HG03521 (cell line): Measurements from ENCODE around the gene DRGX.

Source experiments
- ATAC-seq: cut with Tn5 transposase; IDR thresholded peaks from one replicate; pipeline ENCODE4 v1.9.1; 2021; ENCODE audit warnings: mild to moderate bottlenecking, moderate library complexity; ENCODE audit not compliant: unreplicated experiment

DRGX gene

DNA sequence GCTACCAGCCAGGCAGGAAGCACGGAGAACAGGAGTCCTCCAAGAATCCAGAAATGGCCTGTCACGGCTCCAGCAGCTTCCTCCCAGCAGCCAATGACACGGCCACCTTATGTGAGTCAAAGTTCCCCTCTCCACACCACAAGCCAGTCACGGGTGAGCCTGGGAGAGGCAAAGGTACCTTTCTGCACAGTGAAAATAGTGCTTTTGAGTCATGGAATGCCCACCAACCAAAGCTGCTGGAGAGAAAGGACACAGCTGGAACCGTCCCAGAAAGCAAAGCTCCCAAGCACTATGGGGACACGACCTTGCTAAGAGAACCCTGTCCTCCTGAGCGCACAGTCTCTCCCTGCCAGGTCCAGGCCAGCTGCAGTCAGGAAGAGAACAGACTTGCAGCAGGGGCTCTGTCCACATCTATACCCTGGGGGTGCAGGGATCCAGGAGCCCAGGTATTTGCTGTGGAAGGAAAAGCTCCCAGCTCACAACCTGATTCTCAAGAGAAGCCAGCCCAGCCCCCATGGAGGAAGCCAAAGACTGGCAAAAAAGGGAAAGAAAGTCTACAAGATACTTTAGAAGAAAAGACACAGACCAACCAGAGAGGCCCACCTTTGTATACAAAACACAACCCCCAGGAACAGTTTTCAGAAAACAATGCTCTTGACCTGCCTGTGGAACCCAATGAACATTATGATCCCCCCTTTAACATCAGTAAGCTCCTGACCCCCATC, 72.6 kb downstream of the DRGX start:
- ATAC-seq, result no peak

DNA sequence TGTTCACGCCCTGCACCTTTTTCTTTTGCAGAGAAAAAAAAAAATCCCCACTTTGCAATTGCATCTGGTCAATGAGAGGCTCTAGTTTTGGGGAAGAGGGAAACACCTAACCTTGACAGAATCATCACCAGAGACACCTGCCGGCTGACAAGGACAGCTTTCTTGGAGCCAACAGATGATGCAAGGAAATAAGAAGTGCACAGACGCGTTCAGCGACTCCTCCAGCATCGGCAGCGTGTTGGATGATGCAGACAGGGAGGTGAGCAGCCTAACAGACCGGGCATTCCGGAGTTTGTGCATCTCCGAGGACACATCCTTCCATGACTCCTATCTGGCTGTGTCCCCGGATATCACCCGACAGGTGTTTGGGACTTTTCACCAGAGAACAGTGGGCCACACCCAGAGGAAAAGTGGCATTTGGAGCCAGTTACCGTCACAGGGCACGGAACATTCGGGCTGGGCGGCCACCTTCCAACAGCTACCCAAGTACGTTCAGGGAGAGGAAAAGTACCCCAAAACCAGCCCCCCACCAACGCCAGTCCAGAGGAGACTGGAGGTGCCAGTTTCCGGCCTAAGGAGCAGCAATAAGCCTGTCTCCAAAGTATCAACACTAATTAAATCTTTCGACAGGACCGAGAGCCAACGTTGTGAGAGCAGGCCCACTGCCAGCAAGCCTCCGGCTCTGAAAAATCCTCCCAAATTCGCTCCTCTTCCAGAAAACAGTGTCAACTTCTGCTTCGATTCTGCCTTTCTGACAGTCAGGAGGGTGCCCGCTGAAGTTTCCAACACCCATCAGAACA, 73.3 kb downstream of the DRGX start:
- no peak for ATAC-seq

DNA sequence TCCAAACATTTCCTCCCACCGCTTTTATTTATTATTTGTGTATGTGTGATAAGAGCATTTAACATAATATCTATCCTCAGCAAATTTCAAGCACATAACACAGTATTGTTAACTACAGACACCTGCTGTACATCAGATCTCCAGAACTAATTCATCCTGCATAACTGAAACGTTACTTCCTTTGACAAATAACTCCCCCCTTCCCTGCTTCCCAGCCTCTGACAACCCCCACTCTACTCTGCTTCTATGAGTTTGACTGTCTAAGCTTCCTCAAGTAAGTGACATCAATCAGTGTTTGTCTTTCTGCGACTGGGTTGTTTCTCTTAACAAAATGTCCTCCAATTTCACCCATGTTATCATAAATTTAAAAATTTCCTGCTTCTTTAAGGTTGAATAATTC, 74.9 kb downstream of the DRGX start:
- ATAC-seq, result no peak

DNA sequence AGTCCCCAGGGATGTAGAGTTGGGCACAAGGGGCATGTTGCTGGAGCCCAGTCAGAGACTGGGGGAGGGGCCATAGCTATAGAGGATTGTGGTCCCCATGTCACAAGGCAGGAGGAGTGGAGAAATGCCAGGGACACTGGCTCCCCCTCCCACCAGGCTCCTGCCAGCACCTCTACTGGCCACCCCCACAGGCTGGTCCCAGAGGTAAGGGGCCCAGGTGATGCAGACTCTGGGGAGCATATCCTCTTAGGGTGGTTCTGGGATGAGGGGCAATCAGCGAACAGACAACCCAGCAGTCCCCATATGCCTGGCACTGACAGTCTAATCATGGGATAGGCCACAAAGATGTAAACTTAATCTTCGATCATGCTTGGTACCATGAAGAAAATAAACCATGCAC, 75.7 kb downstream of the DRGX start:
- no peak for ATAC-seq

DNA sequence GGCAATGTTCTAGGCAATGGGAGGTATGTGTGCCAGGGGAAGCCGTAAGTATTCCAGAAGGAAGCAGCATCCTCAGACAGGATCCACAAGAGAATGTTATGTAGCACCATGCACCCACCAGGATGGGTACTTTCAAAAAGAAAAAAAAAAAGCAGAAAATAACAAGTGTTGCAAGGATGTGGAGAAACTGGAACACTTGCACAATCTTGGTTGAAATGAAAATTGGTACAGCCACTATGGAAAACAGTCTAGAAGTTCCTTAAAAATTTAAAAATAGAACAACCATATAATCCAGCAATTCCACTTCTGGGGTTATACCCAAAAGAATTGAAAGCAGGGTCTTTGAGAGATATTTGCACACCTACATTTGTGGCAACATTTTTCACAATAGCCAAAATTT, 76.7 kb downstream of the DRGX start:
- ATAC-seq, result no peak

DNA sequence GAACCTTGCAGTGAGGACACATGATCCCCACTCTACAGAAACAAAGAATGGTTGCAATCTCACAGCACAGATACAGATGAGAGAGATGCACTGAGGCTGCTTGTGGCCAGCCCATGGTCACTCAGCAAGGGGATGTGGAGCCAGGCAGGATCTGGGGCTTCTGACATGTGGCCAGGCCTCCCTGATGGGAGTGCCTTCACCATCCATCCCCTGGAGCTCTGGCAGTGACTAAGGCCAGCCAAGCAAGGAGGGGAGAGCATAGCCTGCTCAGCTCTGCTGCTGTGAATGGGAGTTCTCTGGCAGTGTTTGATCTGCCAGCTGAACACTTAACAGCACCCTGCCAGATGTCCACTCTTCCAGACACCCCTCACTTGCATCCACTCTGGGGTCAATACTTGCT, 77.1 kb downstream of the DRGX start:
- no peak for ATAC-seq

DNA sequence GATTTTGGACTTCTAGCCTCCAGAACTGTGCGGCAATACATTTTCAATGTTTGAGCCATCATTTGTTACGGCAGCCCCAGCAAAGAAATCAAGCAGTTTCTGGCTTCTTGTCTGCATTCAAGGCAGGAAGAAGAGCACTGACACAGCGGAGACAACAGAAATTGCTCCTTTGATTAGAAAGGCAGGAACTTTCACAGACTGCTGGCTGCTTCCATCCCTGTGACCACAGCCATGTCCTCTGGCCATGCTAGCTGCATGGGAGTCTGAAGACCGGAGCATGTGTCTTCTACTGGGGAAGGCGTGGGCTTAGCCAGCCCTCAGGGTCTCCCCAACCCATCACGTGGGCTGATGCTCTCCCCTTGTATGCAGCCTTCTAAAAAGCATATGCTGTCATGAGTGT, 77.9 kb downstream of the DRGX start:
- no peak for ATAC-seq

DNA sequence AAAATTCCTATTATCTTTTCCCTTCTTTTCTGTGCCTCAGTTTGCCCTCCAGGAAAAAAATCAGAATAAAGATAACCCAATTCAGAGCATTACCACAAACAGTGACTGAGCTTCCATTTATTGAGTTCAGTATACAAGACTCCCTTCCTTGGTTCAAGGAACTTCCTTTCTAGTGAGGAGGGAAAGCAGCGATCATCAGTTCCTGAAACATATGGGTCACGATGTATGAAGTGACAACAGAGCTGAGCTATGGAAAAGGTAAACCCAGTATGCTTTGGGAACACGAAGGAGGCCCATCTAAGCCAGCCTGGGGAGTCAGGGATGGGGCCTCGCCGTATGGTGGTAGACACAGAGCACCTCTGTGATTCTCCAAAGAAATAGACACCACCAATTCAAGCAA, 81.1 kb downstream of the DRGX start:
- no peak for ATAC-seq
